GM21390 (cell line): ENCODE results near the gene NHEJ1.
A peak's percentile ranks its signal among the peaks of the same experiment; 100 is the strongest.
"Not testable (repeated sequence)": the region's sequence is repeated elsewhere in the genome, so short reads cannot be mapped to it uniquely, and the experiment has no call there.

Source experiments
- ATAC-seq: cut with Tn5 transposase; IDR thresholded peaks from one replicate; pipeline ENCODE4 v1.9.1; 2021; ENCODE audit not compliant: unreplicated experiment

Gene NHEJ1

GRCh38 chr2:219160186-219161017 is at the start of gene NHEJ1:
NHEJ1 (minus strand) TSS chr2:219160815; CDS start chr2:219158362, 2,453 bp downstream.
- peak; percentile 84 for ATAC-seq

GRCh38 chr2:219209236-219210195 is 48.9 kb upstream of the NHEJ1 start:
- no peak for ATAC-seq

- no peak for ATAC-seq
Observed at GRCh38 chr2:219207884-219208740, 47.5 kb upstream of the NHEJ1 start.

GRCh38 chr2:219207134-219207883 is 46.7 kb upstream of the NHEJ1 start:
- ATAC-seq, result no peak

- peak; percentile 97 for ATAC-seq
Observed at GRCh38 chr2:219206328-219207133, 45.9 kb upstream of the NHEJ1 start, which contains the start of gene ZFAND2B. ZFAND2B (plus strand) TSS chr2:219206782; CDS start chr2:219206988, 206 bp downstream.

GRCh38 chr2:219205981-219206327 is 45.3 kb upstream of the NHEJ1 start:
- no peak for ATAC-seq

GRCh38 chr2:219205165-219205538 is 44.5 kb upstream of the NHEJ1 start:
- ATAC-seq, result no peak

- ATAC-seq, result no peak
Observed at GRCh38 chr2:219204425-219205164, 44.0 kb upstream of the NHEJ1 start.

GRCh38 chr2:219201331-219201730 is 40.7 kb upstream of the NHEJ1 start:
- ATAC-seq, result not testable (repeated sequence)

GRCh38 chr2:219200502-219201326 is 40.1 kb upstream of the NHEJ1 start:
- ATAC-seq, result not testable (repeated sequence)

- no peak for ATAC-seq
Observed at GRCh38 chr2:219199470-219200211, 39.0 kb upstream of the NHEJ1 start.

GRCh38 chr2:219198974-219199373 is 38.4 kb upstream of the NHEJ1 start:
- ATAC-seq, result no peak

GRCh38 chr2:219197388-219197787 is 36.8 kb upstream of the NHEJ1 start:
- ATAC-seq, result no peak

GRCh38 chr2:219186754-219187456 is 26.3 kb upstream of the NHEJ1 start:
- ATAC-seq, result no peak

GRCh38 chr2:219184121-219184520 is 23.5 kb upstream of the NHEJ1 start:
- ATAC-seq, result no peak

- ATAC-seq, result no peak
Observed at GRCh38 chr2:219183151-219183772, 22.6 kb upstream of the NHEJ1 start.
